Esophagus squamous epithelium (tissue), 4 donors: ENCODE results near the gene NRXN3.

ENCODE experiments used
- CTCF ChIP-seq, 6 experiments: fragments of 450-650 bp in 4 of 6; fragments of 200-600 bp in 2 of 6; sonication (generic) in 2 of 6; IDR thresholded peaks; one replicate each; pipeline ENCODE4 v1.5.1; 2016 to 2019; ENCODE audit warnings: antibody characterized with exemption in 6 of 6, mild to moderate bottlenecking in 4 of 6, moderate library complexity in 4 of 6
- POLR2A ChIP-seq, 4 donors: fragments of 450-650 bp; IDR thresholded peaks; one replicate each; pipeline ENCODE4 v1.6.1; 2017; ENCODE audit warnings: antibody characterized with exemption in 4 of 4, mild to moderate bottlenecking in 4 of 4, moderate library complexity in 3 of 4

GRCh38 chr14:79732911-79733655 lies 1562.9 kb downstream of the NRXN3 start:
- TF ChIP-seq CTCF (IDR thresholded peaks at IDR 0.05) = no peak
- TF ChIP-seq POLR2A (IDR thresholded peaks at IDR 0.05) = no peak
